H9 (cell line): ENCODE measurements around the gene NRN1L. TPM values are rescaled to one million over a fixed set of nuclear protein-coding genes. Genes with fewer than 3 reads are reported as not detected.

Source experiments
- DNase-seq: peaks from one replicate; pipeline ENCODE4 v3.0.0-alpha.2; 2017
- H2AFZ ChIP-seq: one replicate; pipeline ENCODE4 v1.6.1; 2013; ENCODE audit warnings: mild to moderate bottlenecking, low read length, control low read depth, moderate library complexity
- H2AK5ac ChIP-seq: 2 replicates; pipeline ENCODE4 v1.6.1; 2013; ENCODE audit warnings: low read length, control low read depth, mixed read lengths; ENCODE audit not compliant: insufficient read length
- H2BK120ac ChIP-seq: one replicate; pipeline ENCODE4 v1.6.1; 2013; ENCODE audit warnings: low read depth, mild to moderate bottlenecking, low read length, control low read depth, inconsistent platforms; ENCODE audit not compliant: poor library complexity, severe bottlenecking
- H2BK12ac ChIP-seq: 2 replicates; pipeline ENCODE4 v1.6.1; 2013; ENCODE audit warnings: low read length, control low read depth, mixed read lengths, low read depth; ENCODE audit not compliant: insufficient read length
- H2BK15ac ChIP-seq: 2 replicates; pipeline ENCODE4 v1.6.1; 2013; ENCODE audit warnings: low read depth, low read length, control low read depth
- H2BK20ac ChIP-seq: one replicate; pipeline ENCODE4 v1.6.1; 2013; ENCODE audit warnings: low read depth, mild to moderate bottlenecking, low read length, control low read depth, inconsistent platforms; ENCODE audit not compliant: poor library complexity, severe bottlenecking
- H2BK5ac ChIP-seq: 2 replicates; pipeline ENCODE4 v1.6.1; 2013; ENCODE audit warnings: low read length, control low read depth, mixed read lengths; ENCODE audit not compliant: insufficient read length
- H3K14ac ChIP-seq: 2 replicates; pipeline ENCODE4 v1.6.1; 2013; ENCODE audit warnings: low read length, control low read depth; ENCODE audit not compliant: insufficient read depth
- H3K18ac ChIP-seq: 2 replicates; pipeline ENCODE4 v1.6.1; 2013; ENCODE audit warnings: low read depth, mild to moderate bottlenecking, mixed read lengths, low read length, control low read depth; ENCODE audit not compliant: insufficient read length
- H3K23ac ChIP-seq: 2 replicates; pipeline ENCODE4 v1.6.1; 2013; ENCODE audit warnings: low read length, control low read depth, mixed read lengths, low read depth; ENCODE audit not compliant: insufficient read length
- H3K23me2 ChIP-seq: 2 replicates; pipeline ENCODE4 v1.6.1; 2013; ENCODE audit warnings: low read depth, mild to moderate bottlenecking, mixed read lengths, low read length, control low read depth; ENCODE audit not compliant: insufficient read length, poor library complexity, severe bottlenecking
- H3K27ac ChIP-seq: 2 replicates; pipeline ENCODE4 v1.5.1; 2013; ENCODE audit warnings: low read length, control low read depth, mixed read lengths, low read depth; ENCODE audit not compliant: insufficient read length
- H3K27me3 ChIP-seq: 2 replicates; pipeline ENCODE4 v1.6.1; 2013; ENCODE audit warnings: low read length, control low read depth, inconsistent platforms; ENCODE audit not compliant: insufficient read depth
- H3K4ac ChIP-seq: 2 replicates; pipeline ENCODE4 v1.6.1; 2013; ENCODE audit warnings: low read depth, mild to moderate bottlenecking, control low read depth, inconsistent platforms, low read length, moderate library complexity
- H3K4me1 ChIP-seq: 2 replicates; pipeline ENCODE4 v1.6.1; 2013; ENCODE audit warnings: low read length, control low read depth, inconsistent platforms; ENCODE audit not compliant: insufficient read depth
- H3K4me2 ChIP-seq: 2 replicates; pipeline ENCODE4 v1.6.1; 2013; ENCODE audit warnings: low read length, control low read depth, mixed read lengths; ENCODE audit not compliant: insufficient read length, insufficient read depth
- H3K56ac ChIP-seq: 2 replicates; pipeline ENCODE4 v1.6.1; 2013; ENCODE audit warnings: low read depth, mild to moderate bottlenecking, mixed read lengths, low read length, control low read depth; ENCODE audit not compliant: insufficient read length
- H3K79me1 ChIP-seq: 2 replicates; pipeline ENCODE4 v1.6.1; 2013; ENCODE audit warnings: low read depth, mild to moderate bottlenecking, moderate library complexity, low read length, control low read depth, inconsistent platforms; ENCODE audit not compliant: insufficient read depth, poor library complexity, severe bottlenecking
- H3K79me2 ChIP-seq: 2 replicates; pipeline ENCODE4 v1.6.1; 2013; ENCODE audit warnings: low read length, control low read depth, inconsistent platforms; ENCODE audit not compliant: insufficient read depth
- H3K9ac ChIP-seq: 2 replicates; pipeline ENCODE4 v1.6.1; 2013; ENCODE audit warnings: low read length, control low read depth, mixed read lengths; ENCODE audit not compliant: insufficient read length; ENCODE audit errors: extremely low read depth
- H3K9me3 ChIP-seq: one replicate; pipeline ENCODE4 v1.6.1; 2013; ENCODE audit warnings: low read depth, low read length, inconsistent platforms; ENCODE audit not compliant: control insufficient read depth
- H3T11ph ChIP-seq: one replicate; pipeline ENCODE4 v1.6.1; 2013; ENCODE audit warnings: mild to moderate bottlenecking, low read length, control low read depth, inconsistent platforms
- H4K20me1 ChIP-seq: one replicate; pipeline ENCODE4 v1.6.1; 2013; ENCODE audit not compliant: control insufficient read depth, insufficient read length, insufficient read depth
- H4K5ac ChIP-seq: 2 replicates; pipeline ENCODE4 v1.6.1; 2013; ENCODE audit warnings: low read depth, mild to moderate bottlenecking, mixed read lengths, low read length, control low read depth; ENCODE audit not compliant: insufficient read length
- H4K8ac ChIP-seq: replicated peaks from 2 replicates; pipeline ENCODE4 v1.6.1; 2013; ENCODE audit warnings: low read length, control low read depth, mixed read lengths, low read depth; ENCODE audit not compliant: insufficient read length
- H4K91ac ChIP-seq: 2 replicates; pipeline ENCODE4 v1.6.1; 2013; ENCODE audit warnings: low read depth, mild to moderate bottlenecking, moderate library complexity, mixed read lengths, low read length, control low read depth; ENCODE audit not compliant: insufficient read length
- H3K27ac Mint-ChIP-seq, 3 experiments: 2 replicates in 2 of 3; 3 replicates in 1 of 3; pipeline ENCODE4 v1.8.0; 2020 to 2021; ENCODE audit warnings: mixed read lengths in 3 of 3, mild to moderate bottlenecking in 1 of 3, moderate library complexity in 1 of 3
- H3K27me3 Mint-ChIP-seq: 2 replicates; pipeline ENCODE4 v1.8.0; 2021; ENCODE audit warnings: low read depth, mild to moderate bottlenecking, moderate library complexity, mixed read lengths
- H3K36me3 Mint-ChIP-seq, 3 experiments: 2 replicates in 2 of 3; 3 replicates in 1 of 3; pipeline ENCODE4 v1.8.0; 2020 to 2021; ENCODE audit warnings: low read depth in 3 of 3, mixed read lengths in 3 of 3; ENCODE audit not compliant: insufficient read depth in 1 of 3
- H3K4me1 Mint-ChIP-seq, 2 experiments: 2 replicates each; pipeline ENCODE4 v1.8.0; 2020; ENCODE audit warnings: mixed read lengths in 2 of 2
- H3K4me3 Mint-ChIP-seq, 2 experiments: 2 replicates in 1 of 2; 3 replicates in 1 of 2; pipeline ENCODE4 v1.8.0; 2020 to 2021; ENCODE audit warnings: mild to moderate bottlenecking in 2 of 2, mixed read lengths in 2 of 2, moderate library complexity in 1 of 2
- H3K9me3 Mint-ChIP-seq, 2 experiments: 2 replicates in 1 of 2; 3 replicates in 1 of 2; pipeline ENCODE4 v1.8.0; 2020; ENCODE audit warnings: mild to moderate bottlenecking in 2 of 2, mixed read lengths in 2 of 2, moderate library complexity in 1 of 2
- WGBS: extraction: QIAGEN DNeasy Blood & Tissue Kit; methylation state at CpG from one replicate; pipeline ENCODE4 v1.1.7; 2013; ENCODE audit warnings: missing lambda C conversion rate, low lambda C conversion rate, mixed read lengths; ENCODE audit not compliant: insufficient read length; ENCODE audit errors: extremely low coverage; 5-methylcytosine and 5-hydroxymethylcytosine counted together
- total RNA-seq: library from RNA; stranded (reverse); gene quantifications from 2 replicates; pipeline ENCODE4 v1.2.1, GENCODE V29; 2021
- TF ChIP-seq, protein P1 (sequence below): fragments of 200-600 bp; sonication (generic); conservative IDR thresholded peaks from 3 replicates; pipeline ENCODE4 v1.8.0; 2021; ENCODE audit warnings: antibody characterized with exemption, mild to moderate bottlenecking

NRN1L gene
- total RNA-seq, 1 experiment from 2014 or later = 2.0 TPM

DNA sequence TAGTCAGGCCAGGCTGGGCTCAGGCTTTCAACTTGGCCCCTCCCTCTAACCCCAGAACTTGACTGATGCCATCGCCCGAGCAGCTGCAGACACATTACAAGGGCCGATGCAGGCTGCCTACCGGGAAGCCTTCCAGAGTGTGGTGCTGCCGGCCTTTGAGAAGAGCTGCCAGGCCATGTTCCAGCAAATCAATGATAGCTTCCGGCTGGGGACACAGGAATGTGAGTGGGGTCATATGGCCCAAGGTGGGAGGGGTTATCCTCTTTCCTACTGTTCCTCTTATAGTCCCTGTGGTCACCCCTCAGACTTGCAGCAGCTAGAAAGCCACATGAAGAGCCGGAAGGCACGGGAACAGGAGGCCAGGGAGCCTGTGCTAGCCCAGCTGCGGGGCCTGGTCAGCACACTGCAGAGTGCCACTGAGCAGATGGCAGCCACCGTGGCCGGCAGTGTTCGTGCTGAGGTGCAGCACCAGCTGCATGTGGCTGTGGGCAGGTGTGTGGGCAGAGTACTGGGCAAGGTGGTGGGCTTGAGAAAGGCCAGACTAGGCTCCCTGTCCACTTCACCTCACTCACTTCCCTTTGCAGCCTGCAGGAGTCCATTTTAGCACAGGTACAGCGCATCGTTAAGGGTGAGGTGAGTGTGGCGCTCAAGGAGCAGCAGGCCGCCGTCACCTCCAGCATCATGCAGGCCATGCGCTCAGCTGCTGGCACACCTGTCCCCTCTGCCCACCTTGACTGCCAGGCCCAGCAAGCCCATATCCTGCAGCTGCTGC, 2.1 kb upstream of the NRN1L start:
- Histone ChIP-seq H3K9me3 (no peaks in the 10 kb centered on the region), H2AK5ac (no peak overlapping the region), H3K79me1 (no peaks in the 10 kb centered on the region), H2AFZ (no peak overlapping the region), H4K8ac (no peak overlapping the region), H3T11ph (no peak overlapping the region), H4K91ac (no peak overlapping the region), H3K27ac (no peak overlapping the region), H3K23ac (no peak overlapping the region), H3K79me2 (no peaks in the 10 kb centered on the region), H3K4me1 (no peaks in the 10 kb centered on the region), H2BK15ac (no peak overlapping the region), H3K18ac (no peak overlapping the region), H2BK12ac (no peak overlapping the region), H4K20me1 (no peaks in the 10 kb centered on the region), H3K56ac (no peak overlapping the region), H3K4me2 (no peak overlapping the region), H2BK20ac (no peak overlapping the region), H4K5ac (no peak overlapping the region), H3K14ac (no peak overlapping the region), H2BK120ac (no peak overlapping the region), H3K27me3 (no peaks in the 10 kb centered on the region), H3K23me2 (no peaks in the 10 kb centered on the region), H2BK5ac (no peak overlapping the region), H3K9ac (no peak overlapping the region), H3K4ac (no peak overlapping the region)
- WGBS = no CpG with 5 or more reads among the region's 18 CpGs
- Mint-ChIP-seq H3K27me3 (no peaks in the 10 kb centered on the region; the same call in none of the 2 replicates), H3K27ac (peak overlapping the region in 1 of 3 experiments; percentile 29; a peak in 1 of 7 replicates), H3K4me1 (peaks cover 13 to 24% of the 10 kb centered on the region in 2 experiments), H3K4me3 (no peak overlapping the region), H3K36me3 (peaks cover 29 to 63% (median 63%) of the 10 kb centered on the region in 3 experiments), H3K9me3 (no peaks in the 10 kb centered on the region)
- DNase-seq = no peak
- TF ChIP-seq, protein P1, sequence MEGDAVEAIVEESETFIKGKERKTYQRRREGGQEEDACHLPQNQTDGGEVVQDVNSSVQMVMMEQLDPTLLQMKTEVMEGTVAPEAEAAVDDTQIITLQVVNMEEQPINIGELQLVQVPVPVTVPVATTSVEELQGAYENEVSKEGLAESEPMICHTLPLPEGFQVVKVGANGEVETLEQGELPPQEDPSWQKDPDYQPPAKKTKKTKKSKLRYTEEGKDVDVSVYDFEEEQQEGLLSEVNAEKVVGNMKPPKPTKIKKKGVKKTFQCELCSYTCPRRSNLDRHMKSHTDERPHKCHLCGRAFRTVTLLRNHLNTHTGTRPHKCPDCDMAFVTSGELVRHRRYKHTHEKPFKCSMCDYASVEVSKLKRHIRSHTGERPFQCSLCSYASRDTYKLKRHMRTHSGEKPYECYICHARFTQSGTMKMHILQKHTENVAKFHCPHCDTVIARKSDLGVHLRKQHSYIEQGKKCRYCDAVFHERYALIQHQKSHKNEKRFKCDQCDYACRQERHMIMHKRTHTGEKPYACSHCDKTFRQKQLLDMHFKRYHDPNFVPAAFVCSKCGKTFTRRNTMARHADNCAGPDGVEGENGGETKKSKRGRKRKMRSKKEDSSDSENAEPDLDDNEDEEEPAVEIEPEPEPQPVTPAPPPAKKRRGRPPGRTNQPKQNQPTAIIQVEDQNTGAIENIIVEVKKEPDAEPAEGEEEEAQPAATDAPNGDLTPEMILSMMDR = no peak
